ENCODE measurements around the gene TLR2. TPM values are rescaled to one million over a fixed set of nuclear protein-coding genes. Genes with fewer than 3 reads are reported as not detected.

The TLR2 gene
- total RNA-seq, 1 experiment from 2014 or later = 0.90 TPM

DNA sequence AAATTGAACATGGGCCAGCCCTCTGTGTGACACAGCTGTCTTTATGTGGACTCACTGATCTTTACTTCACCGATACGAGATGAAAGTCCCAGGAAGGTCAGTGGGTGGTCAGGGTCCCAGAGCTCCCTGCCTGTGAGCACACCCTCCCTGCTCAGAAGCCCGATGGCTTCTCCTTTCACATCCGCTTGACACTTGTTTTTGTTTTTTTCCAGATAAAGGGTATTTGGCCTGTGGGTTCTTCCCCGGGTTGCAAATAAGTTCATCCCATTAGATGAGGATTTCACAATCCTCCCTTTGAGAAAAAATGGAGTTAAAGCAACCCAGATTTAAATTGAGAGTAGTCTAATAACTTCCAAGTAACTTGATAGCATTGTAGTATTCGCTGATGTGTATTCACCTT is 48.2 kb upstream of the TLR2 start:
- no peaks in the 10 kb centered on the region for H3K27me3 Mint-ChIP-seq (ENCODE audit: low read depth)
- Histone ChIP-seq H3K56ac (ENCODE audit: insufficient read length, low read depth, low read length) (no peak overlapping the region), H2BK12ac (ENCODE audit: insufficient read length, low read depth, low read length) (no peak overlapping the region), H2BK20ac (ENCODE audit: low read depth, low read length, poor library complexity, severe bottlenecking) (no peak overlapping the region), H2BK15ac (ENCODE audit: low read depth, low read length) (no peak overlapping the region), H3K4me1 (ENCODE audit: insufficient read depth, low read length) (no peaks in the 10 kb centered on the region; the same call in 1 of the 2 replicates), H3K4ac (ENCODE audit: low read depth, low read length) (no peak overlapping the region), H3K9ac (ENCODE audit: extremely low read depth, insufficient read length, low read length) (no peak overlapping the region), H2BK5ac (ENCODE audit: insufficient read length, low read length) (no peak overlapping the region), H3K14ac (ENCODE audit: insufficient read depth, low read length) (no peak overlapping the region), H3K4me2 (ENCODE audit: insufficient read depth, insufficient read length, low read length) (no peak overlapping the region), H3K23ac (ENCODE audit: insufficient read length, low read depth, low read length) (no peak overlapping the region), H3K79me1 (ENCODE audit: insufficient read depth, low read depth, low read length, poor library complexity, severe bottlenecking) (no peaks in the 10 kb centered on the region), H3K27ac (ENCODE audit: insufficient read length, low read depth, low read length) (no peak overlapping the region), H3K27me3 (ENCODE audit: insufficient read depth, low read length) (no peaks in the 10 kb centered on the region), H3K23me2 (ENCODE audit: insufficient read length, low read depth, low read length, poor library complexity, severe bottlenecking) (no peaks in the 10 kb centered on the region), H3K18ac (ENCODE audit: insufficient read length, low read depth, low read length) (no peak overlapping the region), H4K91ac (ENCODE audit: insufficient read length, low read depth, low read length) (no peak overlapping the region), H4K5ac (ENCODE audit: insufficient read length, low read depth, low read length) (no peak overlapping the region), H3T11ph (ENCODE audit: low read length) (no peak overlapping the region), H4K20me1 (ENCODE audit: control insufficient read depth, insufficient read depth, insufficient read length) (no peaks in the 10 kb centered on the region), H2BK120ac (ENCODE audit: low read depth, low read length, poor library complexity, severe bottlenecking) (no peak overlapping the region), H3K9me3 (ENCODE audit: control insufficient read depth, low read depth, low read length) (no peaks in the 10 kb centered on the region), H4K8ac (replicated peaks; ENCODE audit: insufficient read length, low read depth, low read length) (no peak overlapping the region), H2AK5ac (ENCODE audit: insufficient read length, low read length) (no peak overlapping the region), H2AFZ (ENCODE audit: low read length) (no peak overlapping the region), H3K79me2 (ENCODE audit: insufficient read depth, low read length) (no peaks in the 10 kb centered on the region)
- H3K9me3 Mint-ChIP-seq = no peaks in the 10 kb centered on the region; a peak in 1 of 5 replicates
- H3K4me1 Mint-ChIP-seq = peaks cover 7 to 10% of the 10 kb centered on the region in 2 experiments
- TF ChIP-seq, protein P1, sequence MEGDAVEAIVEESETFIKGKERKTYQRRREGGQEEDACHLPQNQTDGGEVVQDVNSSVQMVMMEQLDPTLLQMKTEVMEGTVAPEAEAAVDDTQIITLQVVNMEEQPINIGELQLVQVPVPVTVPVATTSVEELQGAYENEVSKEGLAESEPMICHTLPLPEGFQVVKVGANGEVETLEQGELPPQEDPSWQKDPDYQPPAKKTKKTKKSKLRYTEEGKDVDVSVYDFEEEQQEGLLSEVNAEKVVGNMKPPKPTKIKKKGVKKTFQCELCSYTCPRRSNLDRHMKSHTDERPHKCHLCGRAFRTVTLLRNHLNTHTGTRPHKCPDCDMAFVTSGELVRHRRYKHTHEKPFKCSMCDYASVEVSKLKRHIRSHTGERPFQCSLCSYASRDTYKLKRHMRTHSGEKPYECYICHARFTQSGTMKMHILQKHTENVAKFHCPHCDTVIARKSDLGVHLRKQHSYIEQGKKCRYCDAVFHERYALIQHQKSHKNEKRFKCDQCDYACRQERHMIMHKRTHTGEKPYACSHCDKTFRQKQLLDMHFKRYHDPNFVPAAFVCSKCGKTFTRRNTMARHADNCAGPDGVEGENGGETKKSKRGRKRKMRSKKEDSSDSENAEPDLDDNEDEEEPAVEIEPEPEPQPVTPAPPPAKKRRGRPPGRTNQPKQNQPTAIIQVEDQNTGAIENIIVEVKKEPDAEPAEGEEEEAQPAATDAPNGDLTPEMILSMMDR (conservative IDR thresholded peaks at IDR 0.05) = no peak
- peaks cover 18 to 41% (median 38%) of the 10 kb centered on the region in 3 experiments; a peak in 6 of 7 replicates for H3K36me3 Mint-ChIP-seq (ENCODE audit: insufficient read depth in 1 of 3, low read depth in 3 of 3)
- H3K4me3 Mint-ChIP-seq = no peak overlapping the region
- DNase-seq = no peak
- no CpG with 5 or more reads among the region's 6 CpGs for WGBS (ENCODE audit: extremely low coverage, insufficient read length, low lambda C conversion rate)
- H3K27ac Mint-ChIP-seq = no peak overlapping the region; a peak in 1 of 7 replicates
